ENCODE data around the gene OR8A1.

The OR8A1 gene

GRCh38 chr11:124569697-124570096 lies at the start of gene OR8A1:
TSS of gene OR8A1 (plus strand) at chr11:124569997. CDS start at chr11:124570120, 123 bp downstream.
- Histone ChIP-seq H3K9ac (ENCODE audit: low read depth in 1 of 2, low read length in 2 of 2) (no peak within 1 kb of the TSS), H3K36me3 (ENCODE audit: control insufficient read depth in 1 of 2, insufficient read depth in 2 of 2, low read length in 2 of 2) (no peaks in the 10 kb centered on the region), H3K9me3 (ENCODE audit: control insufficient read depth in 1 of 2, low read length in 2 of 2) (no peaks in the 10 kb centered on the region), H3K27ac (ENCODE audit: low read depth, low read length) (no peak within 1 kb of the TSS), H3K27me3 (ENCODE audit: control insufficient read depth in 1 of 2, insufficient read depth in 2 of 2, low read length in 2 of 2) (no peaks in the 10 kb centered on the region), H3K4me3 (ENCODE audit: low read depth in 1 of 2, low read length in 2 of 2) (no peak within 1 kb of the TSS), H3K4me1 (ENCODE audit: control insufficient read depth in 1 of 2, insufficient read depth in 2 of 2, low read length in 2 of 2) (no peaks in the 10 kb centered on the region)

- no peak overlapping the region for H3K4me3 ChIP-seq (ENCODE audit: low read depth in 1 of 2, low read length in 2 of 2)
- no peaks in the 10 kb centered on the region for H3K4me1 ChIP-seq (ENCODE audit: control insufficient read depth in 1 of 2, insufficient read depth in 2 of 2, low read length in 2 of 2)
- no peak overlapping the region for H3K9ac ChIP-seq (ENCODE audit: low read depth in 1 of 2, low read length in 2 of 2)
- no peak overlapping the region for H3K27ac ChIP-seq (ENCODE audit: low read depth, low read length)
- H3K9me3 ChIP-seq (ENCODE audit: control insufficient read depth in 1 of 2, low read length in 2 of 2): no peaks in the 10 kb centered on the region
- H3K27me3 ChIP-seq (ENCODE audit: control insufficient read depth in 1 of 2, insufficient read depth in 2 of 2, low read length in 2 of 2): no peaks in the 10 kb centered on the region
- no peaks in the 10 kb centered on the region for H3K36me3 ChIP-seq (ENCODE audit: control insufficient read depth in 1 of 2, insufficient read depth in 2 of 2, low read length in 2 of 2)
Observed at GRCh38 chr11:124520550-124520854, 49.3 kb upstream of the OR8A1 start.

- no peak overlapping the region for H3K9ac ChIP-seq (ENCODE audit: low read depth in 1 of 2, low read length in 2 of 2)
- no peaks in the 10 kb centered on the region for H3K4me1 ChIP-seq (ENCODE audit: control insufficient read depth in 1 of 2, insufficient read depth in 2 of 2, low read length in 2 of 2)
- H3K27me3 ChIP-seq (ENCODE audit: control insufficient read depth in 1 of 2, insufficient read depth in 2 of 2, low read length in 2 of 2): no peaks in the 10 kb centered on the region
- H3K27ac ChIP-seq (ENCODE audit: low read depth, low read length): no peak overlapping the region
- no peak overlapping the region for H3K4me3 ChIP-seq (ENCODE audit: low read depth in 1 of 2, low read length in 2 of 2)
- no peaks in the 10 kb centered on the region for H3K9me3 ChIP-seq (ENCODE audit: control insufficient read depth in 1 of 2, low read length in 2 of 2)
- no peaks in the 10 kb centered on the region for H3K36me3 ChIP-seq (ENCODE audit: control insufficient read depth in 1 of 2, insufficient read depth in 2 of 2, low read length in 2 of 2)
Observed at GRCh38 chr11:124533626-124534025, 36.2 kb upstream of the OR8A1 start.

- Histone ChIP-seq H3K4me1 (ENCODE audit: control insufficient read depth in 1 of 2, insufficient read depth in 2 of 2, low read length in 2 of 2) (no peaks in the 10 kb centered on the region), H3K27me3 (ENCODE audit: control insufficient read depth in 1 of 2, insufficient read depth in 2 of 2, low read length in 2 of 2) (no peaks in the 10 kb centered on the region)
Observed at GRCh38 chr11:124534051-124534450, 35.7 kb upstream of the OR8A1 start.

GRCh38 chr11:124535552-124536232 lies 34.1 kb upstream of the OR8A1 start:
- Histone ChIP-seq H3K27ac (ENCODE audit: low read depth, low read length) (no peak overlapping the region), H3K4me3 (ENCODE audit: low read depth in 1 of 2, low read length in 2 of 2) (no peak overlapping the region), H3K36me3 (ENCODE audit: control insufficient read depth in 1 of 2, insufficient read depth in 2 of 2, low read length in 2 of 2) (no peaks in the 10 kb centered on the region), H3K4me1 (ENCODE audit: control insufficient read depth in 1 of 2, insufficient read depth in 2 of 2, low read length in 2 of 2) (no peaks in the 10 kb centered on the region), H3K9me3 (ENCODE audit: control insufficient read depth in 1 of 2, low read length in 2 of 2) (no peaks in the 10 kb centered on the region), H3K9ac (ENCODE audit: low read depth in 1 of 2, low read length in 2 of 2) (no peak overlapping the region), H3K27me3 (ENCODE audit: control insufficient read depth in 1 of 2, insufficient read depth in 2 of 2, low read length in 2 of 2) (no peaks in the 10 kb centered on the region)

More at GRCh38 chr11:124534051-124534450, 35.7 kb upstream of the OR8A1 start:
- no peak overlapping the region for H3K27ac ChIP-seq (ENCODE audit: low read depth, low read length)
- no peaks in the 10 kb centered on the region for H3K36me3 ChIP-seq (ENCODE audit: control insufficient read depth in 1 of 2, insufficient read depth in 2 of 2, low read length in 2 of 2)
- H3K4me3 ChIP-seq (ENCODE audit: low read depth in 1 of 2, low read length in 2 of 2): no peak overlapping the region
- H3K9ac ChIP-seq (ENCODE audit: low read depth in 1 of 2, low read length in 2 of 2): no peak overlapping the region
- H3K9me3 ChIP-seq (ENCODE audit: control insufficient read depth in 1 of 2, low read length in 2 of 2): no peaks in the 10 kb centered on the region

GRCh38 chr11:124536520-124536919 lies 33.3 kb upstream of the OR8A1 start:
- Histone ChIP-seq H3K9me3 (ENCODE audit: control insufficient read depth in 1 of 2, low read length in 2 of 2) (no peaks in the 10 kb centered on the region), H3K4me1 (ENCODE audit: control insufficient read depth in 1 of 2, insufficient read depth in 2 of 2, low read length in 2 of 2) (no peaks in the 10 kb centered on the region), H3K9ac (ENCODE audit: low read depth in 1 of 2, low read length in 2 of 2) (no peak overlapping the region), H3K27ac (ENCODE audit: low read depth, low read length) (no peak overlapping the region), H3K36me3 (ENCODE audit: control insufficient read depth in 1 of 2, insufficient read depth in 2 of 2, low read length in 2 of 2) (no peaks in the 10 kb centered on the region), H3K4me3 (ENCODE audit: low read depth in 1 of 2, low read length in 2 of 2) (no peak overlapping the region), H3K27me3 (ENCODE audit: control insufficient read depth in 1 of 2, insufficient read depth in 2 of 2, low read length in 2 of 2) (no peaks in the 10 kb centered on the region)

- Histone ChIP-seq H3K27ac (ENCODE audit: low read depth, low read length) (no peak overlapping the region), H3K9me3 (ENCODE audit: control insufficient read depth in 1 of 2, low read length in 2 of 2) (no peaks in the 10 kb centered on the region)
Observed at GRCh38 chr11:124538019-124538418, 31.8 kb upstream of the OR8A1 start.

GRCh38 chr11:124541204-124541603 lies 28.6 kb upstream of the OR8A1 start:
- H3K4me3 ChIP-seq (ENCODE audit: low read depth in 1 of 2, low read length in 2 of 2): no peak overlapping the region
- no peaks in the 10 kb centered on the region for H3K4me1 ChIP-seq (ENCODE audit: control insufficient read depth in 1 of 2, insufficient read depth in 2 of 2, low read length in 2 of 2)
- no peaks in the 10 kb centered on the region for H3K36me3 ChIP-seq (ENCODE audit: control insufficient read depth in 1 of 2, insufficient read depth in 2 of 2, low read length in 2 of 2)
- H3K27ac ChIP-seq (ENCODE audit: low read depth, low read length): no peak overlapping the region
- no peak overlapping the region for H3K9ac ChIP-seq (ENCODE audit: low read depth in 1 of 2, low read length in 2 of 2)
- H3K9me3 ChIP-seq (ENCODE audit: control insufficient read depth in 1 of 2, low read length in 2 of 2): no peaks in the 10 kb centered on the region
- H3K27me3 ChIP-seq (ENCODE audit: control insufficient read depth in 1 of 2, insufficient read depth in 2 of 2, low read length in 2 of 2): no peaks in the 10 kb centered on the region

More at GRCh38 chr11:124538019-124538418, 31.8 kb upstream of the OR8A1 start:
- no peaks in the 10 kb centered on the region for H3K36me3 ChIP-seq (ENCODE audit: control insufficient read depth in 1 of 2, insufficient read depth in 2 of 2, low read length in 2 of 2)
- no peak overlapping the region for H3K9ac ChIP-seq (ENCODE audit: low read depth in 1 of 2, low read length in 2 of 2)
- no peaks in the 10 kb centered on the region for H3K27me3 ChIP-seq (ENCODE audit: control insufficient read depth in 1 of 2, insufficient read depth in 2 of 2, low read length in 2 of 2)
- no peak overlapping the region for H3K4me3 ChIP-seq (ENCODE audit: low read depth in 1 of 2, low read length in 2 of 2)
- H3K4me1 ChIP-seq (ENCODE audit: control insufficient read depth in 1 of 2, insufficient read depth in 2 of 2, low read length in 2 of 2): no peaks in the 10 kb centered on the region

GRCh38 chr11:124543145-124543544 lies 26.7 kb upstream of the OR8A1 start:
- Histone ChIP-seq H3K4me1 (ENCODE audit: control insufficient read depth in 1 of 2, insufficient read depth in 2 of 2, low read length in 2 of 2) (no peaks in the 10 kb centered on the region), H3K27me3 (ENCODE audit: control insufficient read depth in 1 of 2, insufficient read depth in 2 of 2, low read length in 2 of 2) (no peaks in the 10 kb centered on the region), H3K36me3 (ENCODE audit: control insufficient read depth in 1 of 2, insufficient read depth in 2 of 2, low read length in 2 of 2) (no peaks in the 10 kb centered on the region), H3K4me3 (ENCODE audit: low read depth in 1 of 2, low read length in 2 of 2) (no peak overlapping the region), H3K27ac (ENCODE audit: low read depth, low read length) (no peak overlapping the region), H3K9ac (ENCODE audit: low read depth in 1 of 2, low read length in 2 of 2) (no peak overlapping the region), H3K9me3 (ENCODE audit: control insufficient read depth in 1 of 2, low read length in 2 of 2) (no peaks in the 10 kb centered on the region)

- H3K4me3 ChIP-seq (ENCODE audit: low read depth in 1 of 2, low read length in 2 of 2): no peak within 1 kb of the TSS
- no peaks in the 10 kb centered on the region for H3K27me3 ChIP-seq (ENCODE audit: control insufficient read depth in 1 of 2, insufficient read depth in 2 of 2, low read length in 2 of 2)
- H3K9me3 ChIP-seq (ENCODE audit: control insufficient read depth in 1 of 2, low read length in 2 of 2): no peaks in the 10 kb centered on the region
- H3K36me3 ChIP-seq (ENCODE audit: control insufficient read depth in 1 of 2, insufficient read depth in 2 of 2, low read length in 2 of 2): no peaks in the 10 kb centered on the region
- H3K9ac ChIP-seq (ENCODE audit: low read depth in 1 of 2, low read length in 2 of 2): no peak within 1 kb of the TSS
- H3K27ac ChIP-seq (ENCODE audit: low read depth, low read length): no peak within 1 kb of the TSS
- no peaks in the 10 kb centered on the region for H3K4me1 ChIP-seq (ENCODE audit: control insufficient read depth in 1 of 2, insufficient read depth in 2 of 2, low read length in 2 of 2)
Observed at GRCh38 chr11:124543554-124543953, 26.2 kb upstream of the OR8A1 start, which contains the start of gene OR8B12. TSS of gene OR8B12 (minus strand) at chr11:124543654. CDS start at chr11:124543654, 0 bp downstream.
